IMR-90 (cell line): ENCODE results near the gene USH2A. TPM values are rescaled to one million over a fixed set of nuclear protein-coding genes. Genes with fewer than 3 reads are reported as not detected.
A peak's percentile ranks its signal among the peaks of the same experiment; 100 is the strongest.

Source experiments
- ATAC-seq: fragments of 200-7000 bp; cut with Tn5 transposase; 2 replicates; pipeline ENCODE4 v1.9.1; 2020; ENCODE audit warnings: low read depth, mild to moderate bottlenecking, moderate library complexity
- BruUV-seq: library from RNA; stranded (reverse); fragments of 400-500 nt; replicated peaks from 2 replicates; lab custom pipeline; 2021; lab: Mats Ljungman, UMichigan
- CTCF ChIA-PET: fragments of 300-600 bp; formaldehyde crosslinking; extraction: SDS; loops from one replicate; lab custom pipeline; 2021; ENCODE audit warnings: antibody characterized with exemption; lab: Yijun Ruan, JAX
- POLR2A ChIA-PET: fragments of 300-600 bp; sonication (Branson Sonifier 250); formaldehyde crosslinking; loops from one replicate; lab custom pipeline; 2022; ENCODE audit warnings: antibody characterized with exemption; ENCODE audit not compliant: unreplicated experiment; lab: Charles Lee
- DNase-seq: peaks from one replicate; pipeline ENCODE4 v3.0.0; 2013
- H2AFZ ChIP-seq: replicated peaks from 2 replicates; pipeline ENCODE3; 2013; ENCODE audit warnings: low read length, mild to moderate bottlenecking; ENCODE audit not compliant: poor library complexity
- H2AK5ac ChIP-seq: 2 replicates; pipeline ENCODE4 v1.6.1; 2013; ENCODE audit warnings: low read depth, low read length, inconsistent platforms
- H2AK9ac ChIP-seq: replicated peaks from 2 replicates; pipeline ENCODE3; 2013; ENCODE audit warnings: mild to moderate bottlenecking, low read depth, low read length, moderate library complexity; ENCODE audit not compliant: poor library complexity
- H2BK120ac ChIP-seq: 2 replicates; pipeline ENCODE4 v1.6.1; 2013; ENCODE audit warnings: low read depth, low read length, inconsistent platforms
- H2BK15ac ChIP-seq: 3 replicates; pipeline ENCODE4 v1.6.1; 2013; ENCODE audit warnings: low read depth, low read length, inconsistent platforms
- H2BK20ac ChIP-seq: 2 replicates; pipeline ENCODE4 v1.6.1; 2013; ENCODE audit warnings: low read depth, mild to moderate bottlenecking, inconsistent platforms, low read length, moderate library complexity
- H2BK5ac ChIP-seq: 2 replicates; pipeline ENCODE4 v1.6.1; 2013; ENCODE audit warnings: mild to moderate bottlenecking, low read depth, low read length, inconsistent platforms; ENCODE audit not compliant: poor library complexity, severe bottlenecking
- H3K14ac ChIP-seq: replicated peaks from 2 replicates; pipeline ENCODE4 v1.6.1; 2013; ENCODE audit warnings: low read depth, low read length, inconsistent platforms
- H3K18ac ChIP-seq: 2 replicates; pipeline ENCODE4 v1.6.1; 2013; ENCODE audit warnings: low read depth, low read length, control low read depth
- H3K23ac ChIP-seq: 2 replicates; pipeline ENCODE4 v1.6.1; 2013; ENCODE audit warnings: low read depth, low read length, inconsistent platforms
- H3K27ac ChIP-seq: 2 replicates; pipeline ENCODE4 v1.5.1; 2013; ENCODE audit warnings: mild to moderate bottlenecking, control low read depth, low read length; ENCODE audit not compliant: insufficient read depth
- H3K27me3 ChIP-seq: 2 replicates; pipeline ENCODE4 v1.6.1; 2013; ENCODE audit warnings: low read length; ENCODE audit not compliant: control insufficient read depth, insufficient read depth
- H3K36me3 ChIP-seq: 2 replicates; pipeline ENCODE4 v1.6.1; 2013; ENCODE audit warnings: low read length, mixed read lengths; ENCODE audit not compliant: control insufficient read depth, insufficient read depth
- H3K4ac ChIP-seq: 2 replicates; pipeline ENCODE4 v1.6.1; 2013; ENCODE audit warnings: low read depth, low read length, inconsistent platforms
- H3K4me1 ChIP-seq: 2 replicates; pipeline ENCODE4 v1.6.1; 2013; ENCODE audit warnings: low read length, mixed read lengths; ENCODE audit not compliant: control insufficient read depth, insufficient read depth
- H3K4me2 ChIP-seq: 2 replicates; pipeline ENCODE4 v1.6.1; 2013; ENCODE audit warnings: low read depth, mild to moderate bottlenecking, control low read depth, low read length, moderate library complexity
- H3K4me3 ChIP-seq: 2 replicates; pipeline ENCODE4 v1.5.1; 2013; ENCODE audit warnings: low read depth, mild to moderate bottlenecking, control low read depth, low read length, moderate library complexity; ENCODE audit not compliant: insufficient read depth
- H3K56ac ChIP-seq: 2 replicates; pipeline ENCODE4 v1.6.1; 2013; ENCODE audit warnings: low read length, inconsistent platforms; ENCODE audit not compliant: insufficient read depth; ENCODE audit errors: extremely low read depth
- H3K79me1 ChIP-seq, 2 experiments: 2 replicates each; pipeline ENCODE4 v1.6.1; 2013; ENCODE audit warnings: low read length in 2 of 2, inconsistent platforms in 1 of 2, low read depth in 1 of 2
- H3K9ac ChIP-seq: 2 replicates; pipeline ENCODE4 v1.6.1; 2013; ENCODE audit warnings: low read depth, low read length, control low read depth
- H3K9me1 ChIP-seq: 2 replicates; pipeline ENCODE4 v1.6.1; 2013; ENCODE audit warnings: low read length, inconsistent platforms; ENCODE audit not compliant: insufficient read depth
- H3K9me3 ChIP-seq: 2 replicates; pipeline ENCODE4 v1.6.1; 2013; ENCODE audit warnings: low read length; ENCODE audit not compliant: control insufficient read depth, insufficient read depth
- H4K20me1 ChIP-seq: 2 replicates; pipeline ENCODE4 v1.6.1; 2013; ENCODE audit warnings: low read length, inconsistent platforms; ENCODE audit not compliant: insufficient read depth
- H4K5ac ChIP-seq: 2 replicates; pipeline ENCODE4 v1.6.1; 2013; ENCODE audit warnings: mild to moderate bottlenecking, low read depth, low read length, control low read depth
- H4K8ac ChIP-seq, 2 experiments: 2 replicates each; pipeline ENCODE4 v1.6.1; 2013; ENCODE audit warnings: low read depth in 2 of 2, low read length in 2 of 2, control low read depth in 1 of 2, inconsistent platforms in 1 of 2
- H4K91ac ChIP-seq: 2 replicates; pipeline ENCODE4 v1.6.1; 2013; ENCODE audit warnings: low read depth, low read length, inconsistent platforms; ENCODE audit not compliant: insufficient read depth
- BHLHE40 ChIP-seq: fragments of 150-350 bp; IDR thresholded peaks from 2 replicates; pipeline ENCODE4 v1.6.1; 2016; ENCODE audit warnings: mild to moderate bottlenecking, low read depth, low read length
- RAD21 ChIP-seq: IDR thresholded peaks from 2 replicates; pipeline ENCODE4 v1.6.1; 2012; ENCODE audit warnings: low read length, improper control_type of control experiment
- SMC3 ChIP-seq: fragments of 150-350 bp; IDR thresholded peaks from 2 replicates; pipeline ENCODE4 v1.6.1; 2016; ENCODE audit warnings: low read depth, mild to moderate bottlenecking, antibody characterized with exemption, low read length, moderate library complexity
- WGBS, 2 experiments: methylation state at CpG; one replicate each; pipeline versions ENCODE4 v1.1.5 to v1.1.7; 2013; ENCODE audit warnings: missing lambda C conversion rate in 2 of 2; ENCODE audit not compliant: insufficient read length in 1 of 2; ENCODE audit errors: extremely low coverage in 2 of 2; 5-methylcytosine and 5-hydroxymethylcytosine counted together
- dilution Hi-C: fragments of 300-500 bp; cut with HindIII; formaldehyde crosslinking; loops from one replicate; pipeline ENCODE4 v1.14.3; 2018; ENCODE audit warnings: low sequenced_read_pairs; ENCODE audit not compliant: unreplicated experiment
- in situ Hi-C: fragments of 300-500 bp; cut with MboI; formaldehyde crosslinking; loops from 3 replicates; pipeline ENCODE4 v1.14.3; 2019; ENCODE audit warnings: low sequenced_read_pairs, inconsistent platforms, mixed read lengths
- intact Hi-C: fragments of 100-400 bp; cut with micrococcal nuclease; formaldehyde crosslinking; loops from 2 replicates; pipeline ENCODE4 v1.10.0; 2022
- polyA plus RNA-seq, 3 experiments: library from polyadenylated mRNA; depleted of rRNA; stranded (reverse); fragments of >200 nt; gene quantifications; 2 replicates each; pipeline ENCODE4 v1.2.3, GENCODE V29; 2012; ENCODE audit warnings: low replicate concordance in 1 of 3
- total RNA-seq: library from RNA; depleted of rRNA; stranded (reverse); fragments of >200 nt; gene quantifications from 2 replicates; pipeline ENCODE4 v1.2.3, GENCODE V29; 2012
- TF ChIP-seq, protein P1 (sequence below): conservative IDR thresholded peaks from 2 replicates; pipeline ENCODE4 v1.5.1; 2012; ENCODE audit warnings: mild to moderate bottlenecking, low read depth, low read length, improper control_type of control experiment

Gene USH2A
- total and polyA plus RNA-seq, 2 of the 4 experiments (the other 2 are of a cell fraction), result under 0.01 to 0.02 TPM

DNA sequence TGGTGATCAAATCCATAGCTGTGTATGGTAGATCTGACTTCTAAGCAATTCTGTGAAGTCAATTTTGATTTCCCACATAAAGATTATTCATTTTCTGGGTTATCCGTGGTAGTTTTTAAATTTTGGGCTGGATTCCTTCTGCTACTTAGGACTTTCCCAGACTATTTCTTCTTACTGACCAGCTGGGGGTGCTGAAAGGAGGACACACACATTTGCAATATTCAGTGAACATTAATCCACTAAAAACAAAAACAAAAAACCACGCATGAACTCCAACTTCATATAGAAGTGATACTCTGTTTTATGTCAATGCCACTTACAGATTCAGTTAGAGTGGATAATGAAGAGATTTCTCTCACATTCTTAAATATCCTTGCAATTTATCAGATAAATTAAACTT lies 750.8 kb downstream of the USH2A start:
- in situ Hi-C loops, result no loop called here
- H3K4me1 ChIP-seq, result peaks cover 4% of the 10 kb centered on the region
- no TSS peak for BruUV-seq
- no peak overlapping the region for H2AK5ac ChIP-seq
- H3K56ac ChIP-seq, result no peak overlapping the region
- CTCF ChIA-PET, result interaction anchor here (1.4 kb wide), 1 partner anchor 9 kb away, joined by 5 read pairs; no protein-coding TSS in a partner anchor
- H3K9me3 ChIP-seq, result no peaks in the 10 kb centered on the region
- H3K4me2 ChIP-seq, result no peak overlapping the region
- no peak overlapping the region for H4K5ac ChIP-seq
- 0 out of 2 replicates have a peak, but pooled peaks have one; percentile 7 for TF ChIP-seq SMC3
- TF ChIP-seq, protein P1, sequence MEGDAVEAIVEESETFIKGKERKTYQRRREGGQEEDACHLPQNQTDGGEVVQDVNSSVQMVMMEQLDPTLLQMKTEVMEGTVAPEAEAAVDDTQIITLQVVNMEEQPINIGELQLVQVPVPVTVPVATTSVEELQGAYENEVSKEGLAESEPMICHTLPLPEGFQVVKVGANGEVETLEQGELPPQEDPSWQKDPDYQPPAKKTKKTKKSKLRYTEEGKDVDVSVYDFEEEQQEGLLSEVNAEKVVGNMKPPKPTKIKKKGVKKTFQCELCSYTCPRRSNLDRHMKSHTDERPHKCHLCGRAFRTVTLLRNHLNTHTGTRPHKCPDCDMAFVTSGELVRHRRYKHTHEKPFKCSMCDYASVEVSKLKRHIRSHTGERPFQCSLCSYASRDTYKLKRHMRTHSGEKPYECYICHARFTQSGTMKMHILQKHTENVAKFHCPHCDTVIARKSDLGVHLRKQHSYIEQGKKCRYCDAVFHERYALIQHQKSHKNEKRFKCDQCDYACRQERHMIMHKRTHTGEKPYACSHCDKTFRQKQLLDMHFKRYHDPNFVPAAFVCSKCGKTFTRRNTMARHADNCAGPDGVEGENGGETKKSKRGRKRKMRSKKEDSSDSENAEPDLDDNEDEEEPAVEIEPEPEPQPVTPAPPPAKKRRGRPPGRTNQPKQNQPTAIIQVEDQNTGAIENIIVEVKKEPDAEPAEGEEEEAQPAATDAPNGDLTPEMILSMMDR, result peak; percentile 32
- TF ChIP-seq BHLHE40, result no peak
- TF ChIP-seq RAD21, result no peak
- H2AFZ ChIP-seq, result no peak overlapping the region
- no peaks in the 10 kb centered on the region for H3K36me3 ChIP-seq
- no peak overlapping the region for H3K14ac ChIP-seq
- no peaks in the 10 kb centered on the region; the same call in 1 of the 2 replicates for H3K9me1 ChIP-seq
- POLR2A ChIA-PET, result no interaction called here
- H4K20me1 ChIP-seq, result no peaks in the 10 kb centered on the region
- H2BK120ac ChIP-seq, result no peak overlapping the region
- no peaks in the 10 kb centered on the region for H3K27me3 ChIP-seq
- H3K79me1 ChIP-seq, result no peaks in the 10 kb centered on the region
- no peak overlapping the region for H3K18ac ChIP-seq
- H2AK9ac ChIP-seq, result no peak overlapping the region
- dilution Hi-C loops, result no loop called here
- no peak overlapping the region for H3K23ac ChIP-seq
- no peak for DNase-seq
- intact Hi-C loops, result no loop called here
- no peak overlapping the region for H3K27ac ChIP-seq
- no peak overlapping the region for H2BK20ac ChIP-seq
- H3K4ac ChIP-seq, result no peak overlapping the region
- WGBS, 2 experiments, result no CpG with 5 or more reads among the region's 2 CpGs
- peak; percentile 48; the same call in 1 of the 2 replicates for ATAC-seq
- H4K91ac ChIP-seq, result no peak overlapping the region
- no peak overlapping the region for H2BK15ac ChIP-seq
- H3K4me3 ChIP-seq, result no peak overlapping the region
- no peak overlapping the region for H4K8ac ChIP-seq
- no peak overlapping the region for H3K9ac ChIP-seq
- no peak overlapping the region for H2BK5ac ChIP-seq
